IPS-NIHi7 (cell line): Measurements from ENCODE around the gene NEIL3.
A peak's percentile ranks its signal among the peaks of the same experiment; 100 is the strongest.

Experiments
- DNase-seq: peaks from one replicate; pipeline ENCODE4 v3.0.0; 2012; ENCODE audit warnings: mixed read lengths; ENCODE audit errors: extremely low spot score

The NEIL3 gene

GRCh38 chr4:177371461-177371860 lies 61.8 kb downstream of the NEIL3 start:
- no peak for DNase-seq

- no peak for DNase-seq
These were observed 65.3 kb downstream of the NEIL3 start for GRCh38 chr4:177374966-177375365.

DNA sequence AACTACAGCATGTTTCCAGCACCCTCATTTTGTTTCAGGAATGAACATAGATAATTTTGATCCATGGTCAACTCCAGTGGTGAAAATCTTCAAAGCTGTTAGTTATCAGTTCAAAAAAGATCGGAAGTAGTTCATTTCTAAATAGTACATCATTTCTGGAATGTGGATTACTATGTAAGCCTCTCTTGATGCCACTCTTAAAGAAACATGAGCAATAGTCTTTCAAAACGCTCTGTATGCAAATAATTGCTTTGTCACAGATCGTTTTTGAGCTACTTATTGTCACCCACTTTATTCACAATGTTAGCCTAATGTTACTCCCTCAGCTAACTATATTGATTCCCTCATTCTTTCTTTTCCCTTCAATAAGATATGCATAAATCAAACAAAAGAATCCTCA lies 65.7 kb downstream of the NEIL3 start:
- no peak for DNase-seq

GRCh38 chr4:177376024-177376423 lies 66.3 kb downstream of the NEIL3 start:
- no peak for DNase-seq

- DNase-seq = peak; percentile 67
These were observed 71.1 kb downstream of the NEIL3 start for GRCh38 chr4:177380730-177381287.

DNA sequence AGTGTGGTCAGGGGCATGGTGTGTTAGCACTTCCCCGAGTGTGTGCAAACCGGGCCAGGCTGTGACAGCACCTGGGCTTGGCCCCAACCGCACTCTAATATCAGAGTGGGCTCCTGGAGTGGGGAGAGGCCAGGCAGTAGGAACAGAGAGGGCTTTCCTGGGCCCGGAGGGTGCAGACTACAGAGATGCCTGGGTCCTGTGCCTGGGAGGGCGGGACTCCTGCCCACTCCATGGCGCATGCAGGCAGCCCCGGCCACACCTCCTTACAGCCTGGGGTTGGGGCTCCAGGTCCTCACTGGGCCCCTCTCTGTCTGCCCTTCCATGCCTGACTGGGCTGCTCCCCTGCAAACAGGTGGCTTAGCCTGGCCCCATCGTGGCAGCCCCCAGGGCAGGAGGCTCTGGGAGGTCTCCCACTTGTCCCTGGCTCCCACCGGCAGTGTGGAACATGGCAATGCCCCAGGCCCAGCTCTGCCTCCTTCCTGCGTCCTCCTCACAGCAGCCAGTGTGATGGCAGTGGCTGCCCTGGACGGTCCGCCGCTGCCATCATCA lies 72.2 kb downstream of the NEIL3 start:
- no peak for DNase-seq

DNA sequence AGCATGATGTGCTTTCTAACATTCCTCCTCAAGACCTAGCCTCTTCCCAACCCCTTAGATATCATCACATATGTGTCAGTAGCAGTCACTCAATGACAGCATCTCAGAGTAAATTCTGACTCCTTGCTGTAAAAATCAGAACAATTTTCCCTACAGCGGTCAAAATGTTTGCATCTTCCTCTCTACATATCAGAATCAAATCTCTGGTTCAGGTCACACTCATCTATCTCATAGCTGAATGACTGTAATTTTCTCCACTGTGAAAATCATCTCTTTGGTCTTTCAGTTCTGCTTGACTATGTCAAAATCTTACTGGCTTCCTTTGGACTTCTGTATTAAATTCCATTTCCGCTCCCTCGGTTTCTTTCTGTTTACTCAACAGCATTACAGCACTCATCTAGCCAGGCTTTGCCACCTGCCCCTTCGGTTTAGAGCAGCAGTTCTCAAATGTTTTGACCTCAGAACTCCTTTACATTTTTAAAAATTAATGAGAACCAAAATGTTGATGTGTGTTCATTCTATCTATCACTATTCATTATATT lies 75.3 kb downstream of the NEIL3 start:
- DNase-seq = no peak

DNA sequence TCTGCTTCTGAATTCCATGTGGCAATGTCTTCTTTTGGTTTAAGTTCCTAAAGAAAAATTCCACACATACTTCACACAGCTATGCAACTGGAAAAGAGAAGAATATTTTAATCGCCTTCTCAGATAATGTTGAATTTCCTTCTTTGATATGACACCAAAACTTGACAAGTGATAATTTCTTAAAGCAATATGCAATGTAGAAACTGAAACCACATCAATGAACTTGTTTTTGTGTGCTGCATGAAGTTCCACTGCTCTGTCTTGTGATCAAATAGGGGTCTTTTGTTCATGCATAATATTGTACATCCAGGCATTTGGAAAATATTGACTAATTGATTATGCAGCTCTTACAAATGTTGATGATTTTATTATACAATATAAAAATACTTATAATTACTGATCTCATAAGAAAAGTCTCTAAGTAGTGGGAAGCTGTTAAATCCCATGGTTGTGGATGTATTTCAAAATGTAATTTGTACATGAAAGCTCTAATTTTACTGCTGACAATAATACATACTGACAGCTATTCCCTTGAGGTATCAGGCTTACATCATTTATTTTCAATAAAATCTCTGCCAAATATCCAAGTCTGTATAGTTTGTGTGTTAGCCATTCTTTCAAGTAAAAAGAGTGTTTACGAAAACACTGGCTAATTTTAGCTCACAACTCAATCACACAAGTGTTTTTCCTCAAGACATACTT lies 76.1 kb downstream of the NEIL3 start:
- no peak for DNase-seq

DNA sequence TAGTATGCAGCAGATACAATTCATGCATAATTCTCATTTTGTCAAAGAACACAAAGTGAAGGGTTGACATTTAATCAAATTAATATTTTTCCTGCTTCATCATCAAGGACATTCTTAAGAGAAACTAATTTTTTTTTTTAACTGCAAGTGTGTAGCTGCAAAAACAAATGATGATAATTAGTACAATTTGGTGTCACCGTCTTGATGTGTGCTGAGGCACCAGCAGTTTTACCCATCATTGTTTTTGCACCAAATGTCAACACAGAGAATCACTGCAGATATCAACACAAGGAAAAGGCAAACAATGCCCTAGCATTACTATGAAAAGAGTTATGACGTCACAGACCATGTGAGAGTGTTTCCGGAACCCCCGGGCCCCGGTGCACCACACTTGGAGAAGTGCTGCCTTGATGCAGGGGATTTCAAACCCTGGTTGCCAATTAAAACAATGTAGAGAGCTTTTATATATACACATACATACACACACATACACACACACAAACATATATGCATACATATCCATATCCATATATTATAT lies 76.7 kb downstream of the NEIL3 start:
- no peak for DNase-seq

DNA sequence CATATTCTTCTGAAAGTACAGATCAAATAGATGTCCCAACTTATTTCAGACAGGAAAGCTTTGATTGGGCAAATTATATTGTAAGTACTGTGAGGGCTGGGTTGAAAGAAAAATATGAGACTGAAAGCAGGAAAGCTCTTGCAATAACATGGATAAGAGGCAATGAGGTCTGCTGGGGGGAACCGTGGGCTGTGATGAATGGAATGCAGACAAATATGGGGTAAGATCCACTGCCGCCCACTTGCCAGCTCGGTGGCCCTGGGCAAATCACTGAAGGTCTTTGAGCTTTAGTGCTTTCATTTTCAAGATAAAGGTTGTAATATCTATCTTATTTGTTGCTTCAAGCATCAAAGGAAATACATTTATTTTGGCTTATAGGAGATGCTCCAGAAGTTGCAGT lies 81.6 kb downstream of the NEIL3 start:
- no peak for DNase-seq

- DNase-seq = no peak
These were observed 82.3 kb downstream of the NEIL3 start for GRCh38 chr4:177391953-177392352.

DNA sequence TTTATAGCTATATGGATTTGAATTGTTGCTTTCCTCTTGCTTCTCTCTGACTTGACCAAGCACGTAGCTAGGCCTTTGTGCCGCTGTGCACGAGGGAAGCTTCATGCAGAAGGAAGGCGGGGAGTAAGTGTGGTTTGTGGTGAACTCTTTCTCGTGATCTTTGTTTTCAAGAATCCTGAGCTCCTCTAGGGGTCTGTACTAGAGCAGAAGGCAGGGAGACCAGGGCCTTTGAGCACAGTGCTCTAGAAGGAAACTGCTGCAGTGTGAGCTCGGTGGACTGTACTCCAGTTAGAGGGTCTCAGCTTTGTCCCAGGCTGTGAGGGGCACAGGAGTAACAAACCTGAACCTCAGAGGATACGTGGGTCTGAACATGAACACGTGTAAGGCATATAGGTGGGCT lies 83.6 kb downstream of the NEIL3 start:
- DNase-seq = no peak

- DNase-seq = no peak
These were observed 86.7 kb downstream of the NEIL3 start for GRCh38 chr4:177396352-177396751.

GRCh38 chr4:177400030-177400429 lies 90.4 kb downstream of the NEIL3 start:
- DNase-seq = no peak

- peak; percentile 22 for DNase-seq
These were observed 92.1 kb downstream of the NEIL3 start for GRCh38 chr4:177401658-177402273.

GRCh38 chr4:177403746-177404145 lies 94.1 kb downstream of the NEIL3 start:
- no peak for DNase-seq

DNA sequence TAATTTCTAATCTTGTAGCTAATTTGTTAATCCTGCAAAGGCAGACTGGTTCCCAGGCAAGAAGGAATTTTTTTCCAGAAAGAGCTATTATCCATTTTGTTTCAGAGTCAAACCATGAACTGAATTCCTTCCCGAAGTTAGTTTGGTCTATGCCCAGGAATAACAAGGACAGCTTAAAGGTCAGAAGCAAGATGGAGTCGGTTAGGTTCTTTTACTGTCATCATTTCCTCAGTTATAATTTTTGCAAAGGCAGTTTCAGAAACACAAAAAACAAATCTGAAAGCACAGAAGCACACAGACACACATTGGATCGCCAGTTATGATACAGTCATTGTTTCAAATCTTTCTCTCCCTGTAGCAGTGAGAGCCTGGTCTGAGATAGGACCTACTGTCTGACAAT lies 94.7 kb downstream of the NEIL3 start:
- DNase-seq = no peak

DNA sequence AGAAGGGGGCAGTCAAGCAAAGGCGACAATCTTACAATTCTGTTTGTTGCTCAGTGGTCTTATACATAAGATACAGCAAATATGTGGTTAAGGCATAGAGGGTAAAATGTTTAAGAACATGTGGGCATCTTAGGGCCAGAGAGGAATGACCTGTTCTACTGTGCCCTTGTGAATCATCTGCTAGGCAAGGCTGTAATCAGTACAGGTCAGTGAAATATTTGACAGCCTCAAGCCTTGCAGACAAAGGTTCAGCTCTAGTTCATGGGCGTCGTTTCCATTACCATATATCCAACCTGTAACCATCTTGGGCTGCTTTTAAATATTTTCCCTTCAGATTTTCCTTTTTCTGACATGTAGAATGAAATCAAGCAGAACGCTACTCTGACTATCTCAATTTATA lies 95.3 kb downstream of the NEIL3 start:
- DNase-seq = no peak

DNA sequence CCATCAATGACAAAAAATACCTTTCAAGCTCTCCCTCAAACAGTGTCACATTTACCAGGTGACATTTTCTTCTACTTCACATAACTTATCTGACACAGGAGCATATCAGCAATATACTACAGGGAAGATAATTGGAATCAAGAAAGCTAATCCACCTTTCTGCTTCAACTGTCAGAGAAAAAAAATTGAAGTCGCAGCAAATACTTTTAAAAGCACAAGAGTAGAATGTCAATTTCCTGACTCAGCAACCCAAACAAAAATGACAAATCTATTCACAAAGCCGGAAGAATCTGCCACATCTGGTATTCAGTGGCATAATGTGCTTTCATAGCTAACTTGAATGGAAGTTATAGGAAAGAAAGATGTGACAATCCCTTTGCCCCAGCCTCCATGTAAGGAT lies 95.8 kb downstream of the NEIL3 start:
- DNase-seq = no peak

DNA sequence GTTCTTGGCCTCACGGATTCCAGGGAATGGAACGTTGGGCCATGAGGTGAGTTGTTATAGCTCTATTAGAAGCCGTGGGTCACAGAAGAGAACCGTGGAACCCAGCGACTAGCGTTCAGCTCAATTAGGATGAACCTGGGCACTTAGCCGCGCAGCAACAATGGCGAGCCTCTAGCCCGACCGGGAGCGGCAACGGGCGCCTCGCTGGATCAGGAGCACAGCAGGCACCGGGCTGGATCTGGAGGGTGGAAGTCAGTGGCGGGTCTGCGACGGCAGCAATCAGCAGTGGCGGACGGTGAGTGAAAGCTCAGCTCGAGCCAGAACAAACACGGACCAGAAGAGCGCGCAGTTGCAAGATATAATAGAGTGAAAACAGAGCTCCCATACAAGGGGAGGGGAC lies 98.3 kb downstream of the NEIL3 start:
- DNase-seq = no peak

DNA sequence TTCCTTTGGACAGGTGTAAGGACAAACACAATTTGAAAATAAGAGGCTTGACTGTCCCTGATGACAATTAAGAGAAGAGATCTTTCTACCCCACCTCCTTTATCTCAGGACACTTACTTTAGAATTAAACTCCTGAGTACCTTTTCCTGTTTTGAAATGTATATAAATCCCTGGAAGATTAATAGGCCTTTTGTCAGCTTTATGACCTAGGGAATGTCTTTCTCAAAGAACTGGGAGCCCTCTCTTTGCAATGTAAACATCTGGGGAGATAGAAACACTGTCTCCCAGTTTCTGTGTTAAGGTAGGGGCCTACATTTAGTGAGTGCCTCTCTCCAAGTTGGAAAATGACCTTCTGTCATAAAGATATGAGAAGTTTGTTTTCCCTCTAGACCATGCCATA lies 100.9 kb downstream of the NEIL3 start:
- no peak for DNase-seq

DNA sequence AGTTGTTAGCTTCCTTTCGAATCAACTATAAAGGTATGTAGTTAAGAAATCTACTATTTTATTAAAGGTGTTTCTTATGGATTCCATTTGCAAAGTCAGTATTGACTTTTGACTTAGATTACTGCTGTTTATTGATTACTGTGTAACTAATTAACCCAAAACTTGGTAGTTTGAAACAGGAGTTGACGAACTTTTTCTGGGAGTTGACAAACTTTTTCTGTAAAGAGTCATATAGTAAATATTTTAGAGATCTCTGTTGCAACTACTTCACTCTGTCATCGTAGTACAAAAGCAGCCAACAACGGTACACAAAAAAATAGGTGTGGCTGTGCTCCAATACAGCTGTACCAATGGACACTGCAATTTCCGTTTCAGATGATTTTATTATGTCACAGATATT lies 102.3 kb downstream of the NEIL3 start:
- no peak for DNase-seq
